Aorta (tissue), 5 donors: Measurements from ENCODE around the gene ALPG. TPM values are rescaled to one million over a fixed set of nuclear protein-coding genes. Genes with fewer than 3 reads are reported as not detected.
"Not testable (repeated sequence)": the region's sequence is repeated elsewhere in the genome, so short reads cannot be mapped to it uniquely, and the experiment has no call there.

Experiments used
- ATAC-seq: fragments of 200-7000 bp; cut with Tn5 transposase; one replicate; pipeline ENCODE4 v1.9.1; 2022; ENCODE audit warnings: moderate library complexity; ENCODE audit not compliant: low FRiP score
- DNase-seq, 2 donors: peaks; one replicate each; pipeline ENCODE4 v3.0.0-alpha.2; 2020
- H3K27ac ChIP-seq, 2 donors: one replicate each; pipeline ENCODE4 v1.5.1; 2013; ENCODE audit warnings: low read length in 2 of 2, mild to moderate bottlenecking in 2 of 2, moderate library complexity in 2 of 2, control low read depth in 1 of 2, inconsistent platforms in 1 of 2, low read depth in 1 of 2
- H3K27me3 ChIP-seq, 2 donors: one replicate each; pipeline ENCODE4 v1.6.1; 2013; ENCODE audit warnings: control low read depth in 1 of 2, low read length in 1 of 2, mild to moderate bottlenecking in 1 of 2, moderate library complexity in 1 of 2; ENCODE audit not compliant: insufficient read depth in 2 of 2, control insufficient read depth in 1 of 2
- H3K36me3 ChIP-seq, 2 donors: one replicate each; pipeline ENCODE4 v1.6.1; 2013; ENCODE audit warnings: control low read depth in 1 of 2, low read length in 1 of 2, mild to moderate bottlenecking in 1 of 2; ENCODE audit not compliant: insufficient read depth in 2 of 2, control insufficient read depth in 1 of 2
- H3K4me1 ChIP-seq, 2 donors: one replicate each; pipeline ENCODE4 v1.6.1; 2013; ENCODE audit warnings: low read length in 2 of 2, control low read depth in 1 of 2, mild to moderate bottlenecking in 1 of 2, moderate library complexity in 1 of 2; ENCODE audit not compliant: insufficient read depth in 2 of 2, control insufficient read depth in 1 of 2
- H3K4me3 ChIP-seq, 2 donors: one replicate each; pipeline ENCODE4 v1.5.1; 2013; ENCODE audit warnings: low read length in 2 of 2, control low read depth in 1 of 2, mild to moderate bottlenecking in 1 of 2
- H3K9me3 ChIP-seq: one replicate; pipeline ENCODE4 v1.6.1; 2013; ENCODE audit warnings: mild to moderate bottlenecking, low read length; ENCODE audit not compliant: control insufficient read depth
- WGBS, 2 donors: extraction: QIAGEN DNeasy Blood & Tissue Kit; methylation state at CpG; one replicate each; pipeline ENCODE4 v1.1.7; 2013; 5-methylcytosine and 5-hydroxymethylcytosine counted together
- intact Hi-C, 2 donors: fragments of 100-400 bp; cut with DNase I; formaldehyde crosslinking; loops; one replicate each; pipeline versions ENCODE4 v1.14.2 to v1.15.0; 2022
- polyA plus RNA-seq, 2 donors: library from polyadenylated mRNA; stranded (reverse); fragments of 200-250 nt; gene quantifications; one replicate each; pipeline ENCODE4 v1.2.3, GENCODE V29; 2013
- total RNA-seq, 2 donors: library from RNA; stranded (reverse); fragmentation: NEBNext Ultra II Directional; extraction: Animal tissue kit (Norgen Biotek cat#: 25700); gene quantifications; one replicate each; pipeline ENCODE4 v1.2.1, GENCODE V29; 2021
- donor health status: healthy with polysubstance abuse.
- donor health status: Bipolar disorder and iron deficiency.
- donor health status: DM: no; HTN: no; CAD: no.
- donor health status: DM: no; HTN: no; CAD: no.
- donor health status: DM: yes; HTN: yes; CAD: no.

ALPG gene
- total and polyA plus RNA-seq, 4 donors: not detected

DNA sequence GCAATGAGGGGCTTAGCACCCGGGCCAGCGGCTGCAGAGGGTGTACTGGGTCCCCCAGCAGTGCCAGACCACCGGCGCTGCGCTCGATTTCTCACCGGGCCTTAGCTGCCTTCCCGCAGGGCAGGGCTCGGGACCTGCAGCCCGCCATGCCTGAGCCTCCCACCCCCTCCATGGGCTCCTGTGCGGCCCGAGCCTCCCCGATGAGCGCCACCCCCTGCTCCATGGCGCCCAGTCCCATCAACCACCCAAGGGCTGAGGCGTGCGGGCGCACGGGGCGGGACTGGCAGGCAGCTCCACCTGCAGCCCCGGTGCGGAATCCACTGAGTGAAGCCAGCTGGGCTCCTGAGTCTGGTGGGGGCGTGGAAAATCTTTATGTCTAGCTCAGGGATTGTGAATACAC lies 40.2 kb upstream of the ALPG start:
- 86 to 93% methylated on average over 13 to 20 of the region's 23 CpGs for WGBS, 2 donors
- H3K4me1 ChIP-seq, H3K9me3 ChIP-seq, H3K4me3 ChIP-seq, H3K36me3 ChIP-seq, intact Hi-C loops, H3K27ac ChIP-seq, H3K27me3 ChIP-seq, ATAC-seq: not testable (repeated sequence)
- peak in 1 of 2 donors; percentile 69 for DNase-seq

- ATAC-seq (no peak), DNase-seq (peak; percentile 7 to 56)
- 72 to 77% methylated on average over 6 to 7 of the region's 7 CpGs for WGBS, 2 donors
Measured at GRCh38 chr2:232367016-232367415, 39.6 kb upstream of the ALPG start.

DNA sequence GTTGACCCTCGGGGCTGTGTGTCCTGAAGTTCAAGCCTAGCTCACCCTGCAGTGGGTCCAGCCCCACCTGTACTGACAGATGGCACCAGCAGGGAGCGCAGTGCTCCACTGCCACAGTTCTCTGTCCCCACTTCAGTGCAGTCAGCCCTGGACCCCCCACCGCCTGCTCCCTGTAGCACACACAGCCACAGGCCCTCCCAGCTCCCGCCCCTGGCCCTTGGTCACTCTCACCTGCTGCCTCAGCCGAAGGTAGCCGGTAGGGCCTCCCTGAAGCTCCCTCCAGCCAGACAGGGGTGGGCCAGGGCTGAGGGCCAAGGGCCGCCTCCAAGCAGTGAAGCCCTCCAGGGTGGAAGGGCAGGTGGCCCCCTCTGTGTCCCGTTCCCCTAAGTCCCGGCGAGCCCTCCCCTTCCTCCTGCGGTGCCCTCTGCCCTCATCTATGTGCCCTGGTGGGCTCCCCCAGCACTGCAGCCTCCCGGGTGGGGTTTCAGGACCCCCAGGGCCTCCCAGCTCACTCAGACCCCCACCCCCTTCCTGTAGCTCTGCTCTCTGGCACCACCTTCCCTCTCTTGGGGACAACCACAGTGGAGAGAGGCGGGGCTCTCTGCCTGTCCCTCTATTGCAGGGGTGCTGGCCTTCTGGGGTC lies 38.9 kb upstream of the ALPG start:
- DNase-seq (peak; percentile 48 to 72), ATAC-seq (no peak)
- WGBS, 2 donors: 74 to 75% methylated on average over 12 to 13 of the region's 13 CpGs
- no peaks in the 10 kb centered on the region for H3K9me3 ChIP-seq
- H3K4me3 ChIP-seq: no peak overlapping the region
- no peaks in the 10 kb centered on the region for H3K4me1 ChIP-seq
- H3K27ac ChIP-seq: no peak overlapping the region
- H3K36me3 ChIP-seq: no peaks in the 10 kb centered on the region
- no peaks in the 10 kb centered on the region for H3K27me3 ChIP-seq
- intact Hi-C loops: no loop called here

More at GRCh38 chr2:232367016-232367415, 39.6 kb upstream of the ALPG start:
- no peaks in the 10 kb centered on the region for H3K36me3 ChIP-seq
- no peaks in the 10 kb centered on the region for H3K27me3 ChIP-seq
- intact Hi-C loops: no loop called here
- H3K9me3 ChIP-seq: no peaks in the 10 kb centered on the region
- no peaks in the 10 kb centered on the region for H3K4me1 ChIP-seq
- H3K4me3 ChIP-seq: no peak overlapping the region
- H3K27ac ChIP-seq: no peak overlapping the region

DNA sequence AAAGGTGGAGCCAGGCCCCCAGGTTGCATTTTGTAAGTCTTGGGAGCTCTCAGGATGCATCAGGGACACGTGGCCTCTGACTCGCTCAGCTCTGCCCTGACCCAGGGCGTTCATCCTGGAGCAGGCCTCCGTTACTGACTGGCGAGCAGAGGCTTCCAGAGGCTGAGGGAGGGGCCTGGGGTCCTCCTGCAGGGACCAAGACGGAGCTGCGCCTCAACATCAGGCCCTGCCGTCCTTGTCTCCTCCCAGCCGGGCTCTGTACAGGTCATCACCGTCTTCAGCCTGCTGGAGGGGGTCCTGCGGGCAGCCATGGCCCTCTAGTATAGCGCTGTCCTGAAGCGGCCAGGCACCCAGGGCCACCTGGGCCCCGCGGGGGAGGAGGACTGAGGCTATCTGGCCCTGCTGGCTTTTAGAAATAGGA lies 38.3 kb upstream of the ALPG start:
- WGBS, 2 donors: 82 to 87% methylated on average over 15 of the region's 15 CpGs

GRCh38 chr2:232369126-232369951 lies 37.3 kb upstream of the ALPG start:
- intact Hi-C loops: no loop called here

More for the DNA sequence above, 38.3 kb upstream of the ALPG start:
- Histone ChIP-seq H3K27me3 (no peaks in the 10 kb centered on the region), H3K9me3 (no peaks in the 10 kb centered on the region), H3K27ac (no peak overlapping the region), H3K4me1 (no peaks in the 10 kb centered on the region), H3K36me3 (no peaks in the 10 kb centered on the region), H3K4me3 (no peak overlapping the region)
- DNase-seq (peak in 1 of 2 donors; percentile 34), ATAC-seq (no peak)
- intact Hi-C loops: no loop called here

GRCh38 chr2:232370007-232370406 lies 36.6 kb upstream of the ALPG start:
- H3K27me3 ChIP-seq, H3K4me1 ChIP-seq, H3K27ac ChIP-seq, intact Hi-C loops, H3K36me3 ChIP-seq, ATAC-seq, H3K4me3 ChIP-seq, H3K9me3 ChIP-seq: not testable (repeated sequence)
- DNase-seq: peak; percentile 9 to 37
- WGBS, 2 donors: 3 to 15% methylated on average over 7 to 10 of the region's 12 CpGs

More at GRCh38 chr2:232369126-232369951, 37.3 kb upstream of the ALPG start:
- WGBS, 2 donors: 69 to 75% methylated on average over 14 to 15 of the region's 15 CpGs
- Histone ChIP-seq H3K9me3 (no peaks in the 10 kb centered on the region), H3K4me1 (no peaks in the 10 kb centered on the region), H3K27ac (no peak overlapping the region), H3K36me3 (no peaks in the 10 kb centered on the region), H3K27me3 (no peaks in the 10 kb centered on the region), H3K4me3 (no peak overlapping the region)
- DNase-seq: peak; percentile 36 to 60
- ATAC-seq: no peak

DNA sequence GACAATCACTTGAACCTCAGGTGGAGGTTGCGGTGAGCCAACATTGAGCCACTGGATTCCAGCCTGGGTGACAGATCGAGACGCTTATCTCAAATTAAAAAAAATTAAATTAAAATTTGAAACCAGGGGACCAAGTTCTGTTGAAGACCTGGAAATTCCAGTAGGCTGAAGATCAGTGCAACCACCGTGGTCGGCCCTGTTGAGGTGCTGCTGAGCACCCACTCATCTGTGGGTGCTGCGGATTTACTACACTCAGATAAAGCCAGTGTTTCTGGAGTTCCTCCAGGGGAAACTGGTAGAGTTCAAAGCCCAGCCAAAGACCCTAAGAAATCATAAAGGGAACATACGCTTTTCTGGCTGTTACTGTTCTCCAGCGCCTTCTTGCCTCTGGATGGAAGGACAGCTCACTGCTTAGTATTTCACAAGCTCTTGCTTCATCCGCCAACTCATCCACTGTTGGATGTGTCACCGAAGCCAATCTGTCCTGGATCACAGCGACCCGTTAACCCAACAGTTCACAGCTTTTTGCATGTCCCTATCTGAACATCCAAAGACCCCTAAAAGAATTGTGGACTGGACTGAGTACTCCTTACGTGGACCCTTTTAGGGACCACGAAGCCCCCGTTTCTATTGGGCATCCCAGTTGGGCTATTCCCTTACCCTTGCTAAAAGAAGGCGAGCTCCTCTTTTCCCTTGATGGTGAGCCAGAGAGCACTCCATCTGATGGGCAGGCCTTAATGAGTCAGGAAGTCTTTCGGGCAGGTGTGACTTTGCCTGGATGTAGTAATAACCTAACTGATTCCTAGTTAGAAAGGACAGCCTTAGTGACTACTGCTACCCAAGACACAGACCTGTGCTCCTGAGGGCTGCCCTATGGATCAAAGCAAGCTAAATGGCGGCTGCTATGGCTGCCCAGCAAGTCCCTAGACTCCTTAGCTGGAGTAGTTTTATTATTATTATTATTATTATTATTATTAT lies 34.1 kb upstream of the ALPG start:
- intact Hi-C loops: no loop called here
- DNase-seq (peak; percentile 3 to 37), ATAC-seq (no peak)
- no peak overlapping the region for H3K4me3 ChIP-seq
- H3K27me3 ChIP-seq: no peaks in the 10 kb centered on the region
- no peaks in the 10 kb centered on the region for H3K36me3 ChIP-seq
- no peaks in the 10 kb centered on the region for H3K9me3 ChIP-seq
- no peak overlapping the region for H3K27ac ChIP-seq
- 89 to 92% methylated on average over 18 of the region's 18 CpGs for WGBS, 2 donors
- H3K4me1 ChIP-seq: no peaks in the 10 kb centered on the region

DNA sequence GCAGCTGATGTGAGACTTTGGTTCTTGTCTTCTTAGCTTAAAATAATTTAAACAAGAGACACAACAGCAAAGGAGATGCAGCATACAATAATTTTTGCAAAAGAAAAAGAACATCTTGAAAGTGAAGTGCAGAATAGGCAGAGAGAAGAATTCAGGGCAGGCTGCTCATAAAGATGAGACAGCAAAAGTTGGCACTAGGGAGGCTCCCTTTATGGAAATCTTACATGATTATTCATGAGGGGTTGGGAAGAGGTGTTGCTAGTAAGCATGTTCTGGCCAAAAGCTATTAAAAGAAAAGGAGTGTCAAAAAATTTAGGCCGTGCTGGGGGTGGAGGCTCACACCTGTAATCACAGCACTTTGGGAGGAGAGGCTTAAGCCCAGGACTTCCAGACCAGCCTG lies 32.3 kb upstream of the ALPG start:
- Histone ChIP-seq H3K27me3 (no peaks in the 10 kb centered on the region), H3K9me3 (no peaks in the 10 kb centered on the region), H3K27ac (no peak overlapping the region), H3K36me3 (no peaks in the 10 kb centered on the region), H3K4me3 (no peak overlapping the region), H3K4me1 (no peaks in the 10 kb centered on the region)
- no peak for ATAC-seq
- no peak for DNase-seq
- WGBS, 2 donors: 78 to 85% methylated on average over 1 of the region's 1 CpG
- intact Hi-C loops: no loop called here
